GM12891 (cell line): ENCODE data around the gene NANP.

ENCODE experiments used
- PAX5 ChIP-seq: IDR thresholded peaks from 2 replicates; pipeline ENCODE4 v1.6.1; 2011; ENCODE audit warnings: low read length, moderate library complexity, mild to moderate bottlenecking; ENCODE audit not compliant: insufficient read depth, severe bottlenecking
- POLR2A ChIP-seq: IDR thresholded peaks from 2 replicates; pipeline ENCODE4 v1.6.1; 2011; ENCODE audit warnings: low read depth, low read length, control low read depth
- POLR2AphosphoS5 ChIP-seq: IDR thresholded peaks from 2 replicates; pipeline ENCODE4 v1.6.1; 2011; ENCODE audit warnings: low read depth, low read length, control low read depth
- SPI1 ChIP-seq: IDR thresholded peaks from 2 replicates; pipeline ENCODE4 v1.6.1; 2011; ENCODE audit warnings: low read depth, low read length, control low read depth
- TAF1 ChIP-seq: IDR thresholded peaks from 2 replicates; pipeline ENCODE4 v1.6.1; 2011; ENCODE audit warnings: low read depth, low read length, control low read depth

- TF ChIP-seq SPI1 = no peak
- TF ChIP-seq POLR2AphosphoS5 = no peak
- no peak for TF ChIP-seq PAX5
- no peak for TF ChIP-seq POLR2A
- no peak for TF ChIP-seq TAF1
These were observed 30.7 kb upstream of the NANP start for GRCh38 chr20:25654487-25654886.
